HepG2 (cell line): Measurements from ENCODE around the gene TRMT10C. TPM values are rescaled to one million over a fixed set of nuclear protein-coding genes. Genes with fewer than 3 reads are reported as not detected.

ENCODE experiments used
- ARNT2 ChIP-seq: sonication (generic); formaldehyde crosslinking; IDR thresholded peaks from 2 replicates; pipeline ENCODE4 v1.8.0; 2022; ENCODE audit warnings: mild to moderate bottlenecking, low read depth, missing genetic modification reagents, moderate library complexity
- ARNTL ChIP-seq: sonication (generic); formaldehyde crosslinking; IDR thresholded peaks from 2 replicates; pipeline ENCODE4 v1.4.0; 2020; ENCODE audit warnings: mild to moderate bottlenecking, missing genetic modification reagents
- FOXO1 ChIP-seq: sonication (generic); formaldehyde crosslinking; IDR thresholded peaks from 2 replicates; pipeline ENCODE4 v1.4.0; 2020; ENCODE audit warnings: missing genetic modification reagents
- MAF1 ChIP-seq: sonication (generic); formaldehyde crosslinking; IDR thresholded peaks from 2 replicates; pipeline ENCODE4 v1.5.0; 2020; ENCODE audit warnings: missing genetic modification reagents, borderline replicate concordance
- NFE2 ChIP-seq: sonication (generic); formaldehyde crosslinking; IDR thresholded peaks from 2 replicates; pipeline ENCODE4 v1.4.0; 2020; ENCODE audit warnings: missing genetic modification reagents
- NR2C2 ChIP-seq: sonication (generic); formaldehyde crosslinking; IDR thresholded peaks from 2 replicates; pipeline ENCODE4 v1.4.0; 2020; ENCODE audit warnings: missing genetic modification reagents, mild to moderate bottlenecking, moderate library complexity, borderline replicate concordance
- PAXIP1 ChIP-seq: sonication (generic); formaldehyde crosslinking; conservative IDR thresholded peaks from 2 replicates; pipeline ENCODE4 v1.4.0; 2020; ENCODE audit warnings: mild to moderate bottlenecking, missing genetic modification reagents, moderate library complexity
- PLRG1 ChIP-seq: fragments of 450-650 bp; conservative IDR thresholded peaks from 2 replicates; pipeline ENCODE4 v1.6.1; 2016
- POGK ChIP-seq: sonication (generic); formaldehyde crosslinking; conservative IDR thresholded peaks from 2 replicates; pipeline ENCODE4 v1.8.0; 2022; ENCODE audit warnings: mild to moderate bottlenecking, moderate library complexity, missing genetic modification reagents
- RBM39 ChIP-seq: fragments of 200-400 bp; formaldehyde crosslinking; IDR thresholded peaks from one replicate; pipeline ENCODE4 v1.6.1; 2018; ENCODE audit warnings: antibody characterized with exemption, mild to moderate bottlenecking, low read depth, low read length; ENCODE audit not compliant: poor library complexity, severe bottlenecking
- SNAPC2 ChIP-seq: sonication (generic); formaldehyde crosslinking; IDR thresholded peaks from 2 replicates; pipeline ENCODE4 v1.8.1; 2022; ENCODE audit warnings: mild to moderate bottlenecking, missing genetic modification reagents
- STAT5B ChIP-seq: sonication (generic); formaldehyde crosslinking; IDR thresholded peaks from 2 replicates; pipeline ENCODE4 v1.4.0; 2020; ENCODE audit warnings: missing genetic modification reagents
- TAF1 ChIP-seq: sonication (generic); formaldehyde crosslinking; IDR thresholded peaks from 2 replicates; pipeline ENCODE4 v1.4.0; 2020; ENCODE audit warnings: missing genetic modification reagents
- TAF15 ChIP-seq: fragments of 200-400 bp; formaldehyde crosslinking; IDR thresholded peaks from one replicate; pipeline ENCODE4 v1.6.1; 2018; ENCODE audit warnings: mild to moderate bottlenecking, low read depth, low read length; ENCODE audit not compliant: poor library complexity, severe bottlenecking
- TBL1XR1 ChIP-seq: fragments of 150-350 bp; IDR thresholded peaks from 2 replicates; pipeline ENCODE4 v1.6.1; 2014; ENCODE audit warnings: borderline replicate concordance, low read length; ENCODE audit not compliant: partially characterized antibody
- ZNF280D ChIP-seq: sonication (generic); formaldehyde crosslinking; IDR thresholded peaks from 2 replicates; pipeline ENCODE4 v1.5.1; 2020; ENCODE audit warnings: mild to moderate bottlenecking, missing genetic modification reagents
- ZNF350 ChIP-seq: sonication (generic); formaldehyde crosslinking; IDR thresholded peaks from 2 replicates; pipeline ENCODE4 v1.4.0; 2020; ENCODE audit warnings: mild to moderate bottlenecking, low read depth, missing genetic modification reagents, borderline replicate concordance
- ZNF549 ChIP-seq: sonication (generic); formaldehyde crosslinking; IDR thresholded peaks from 2 replicates; pipeline ENCODE4 v1.5.0; 2020; ENCODE audit warnings: missing genetic modification reagents
- ZNF674 ChIP-seq: sonication (generic); formaldehyde crosslinking; IDR thresholded peaks from 2 replicates; pipeline ENCODE4 v1.5.0; 2020; ENCODE audit warnings: low read depth, mild to moderate bottlenecking, missing genetic modification reagents
- ZNF720 ChIP-seq: sonication (generic); formaldehyde crosslinking; IDR thresholded peaks from 2 replicates; pipeline ENCODE4 v1.4.0; 2020; ENCODE audit warnings: missing genetic modification reagents
- ZSCAN20 ChIP-seq: sonication (generic); formaldehyde crosslinking; IDR thresholded peaks from 2 replicates; pipeline ENCODE4 v1.4.0; 2020; ENCODE audit warnings: missing genetic modification reagents, mild to moderate bottlenecking, borderline replicate concordance
- polyA plus RNA-seq, 8 experiments: library from polyadenylated mRNA; depleted of rRNA in 3 of 8; stranded (reverse) in 7 of 8; unstranded in 1 of 8; fragments of >200 nt; fragmentation: Illumina TruSeq in 4 of 8; extraction: Trizol in 4 of 8; gene quantifications; 2 replicates each; pipeline versions ENCODE4 v1.2.1 to v1.2.3, GENCODE V29; 2011 to 2016; ENCODE audit warnings: low read depth in 4 of 8, missing spikeins in 1 of 8, mixed read lengths in 1 of 8; ENCODE audit not compliant: insufficient read depth in 1 of 8
- total RNA-seq, 5 experiments: library from RNA; depleted of rRNA; stranded (reverse); fragments of >200 nt; fragmentation: Illumina TruSeq; extraction: Trizol; gene quantifications; 2 replicates each; pipeline ENCODE4 v1.2.3, GENCODE V29; 2016; ENCODE audit warnings: low read depth in 1 of 5

TRMT10C gene
- total and polyA plus RNA-seq, 2 of the 13 experiments (the other 11 are each of a cell fraction or from before 2014, with no cell fraction given) = 10.8 to 39.2 TPM

- no peak for TF ChIP-seq ARNT2
- no peak for TF ChIP-seq ZNF674 (CRISPR knock-in tag)
- TF ChIP-seq ZNF549 (CRISPR knock-in tag) = no peak
- peak; percentile 92 for TF ChIP-seq ZNF350 (CRISPR knock-in tag)
- TF ChIP-seq TAF1 (CRISPR knock-in tag) = peak; percentile 93
- TF ChIP-seq SNAPC2 (CRISPR knock-in tag) = no peak
- TF ChIP-seq TAF15 = no peak
- TF ChIP-seq ZNF720 (CRISPR knock-in tag) = no peak
- 0 out of 2 replicates have a peak, but pooled peaks have one; percentile 81 for TF ChIP-seq ZNF280D (CRISPR knock-in tag)
- TF ChIP-seq MAF1 (CRISPR knock-in tag) = no peak
- TF ChIP-seq NFE2 (CRISPR knock-in tag) = no peak
- TF ChIP-seq PLRG1 = no peak
- 0 out of 2 replicates have a peak, but pooled peaks have one; percentile 38 for TF ChIP-seq ARNTL
- TF ChIP-seq PAXIP1 = peak; percentile 28; the same call in 1 of the 2 replicates
- TF ChIP-seq ZSCAN20 (CRISPR knock-in tag) = no peak
- TF ChIP-seq POGK (CRISPR knock-in tag) = no peak
- TF ChIP-seq NR2C2 = peak; percentile 72; the same call in 1 of the 2 replicates
- TF ChIP-seq RBM39 = no peak
- TF ChIP-seq STAT5B (CRISPR knock-in tag) = no peak
- no peak for TF ChIP-seq FOXO1 (CRISPR knock-in tag)
- no peak for TF ChIP-seq TBL1XR1
Measured at GRCh38 chr3:101573449-101574387, 12.1 kb downstream of the TRMT10C start, which contains the start of gene PCNP (continued).
